ENCODE data around the gene RTF1.
"Not testable (repeated sequence)": the region's sequence is repeated elsewhere in the genome, so short reads cannot be mapped to it uniquely, and the experiment has no call there.

RTF1 gene

DNA sequence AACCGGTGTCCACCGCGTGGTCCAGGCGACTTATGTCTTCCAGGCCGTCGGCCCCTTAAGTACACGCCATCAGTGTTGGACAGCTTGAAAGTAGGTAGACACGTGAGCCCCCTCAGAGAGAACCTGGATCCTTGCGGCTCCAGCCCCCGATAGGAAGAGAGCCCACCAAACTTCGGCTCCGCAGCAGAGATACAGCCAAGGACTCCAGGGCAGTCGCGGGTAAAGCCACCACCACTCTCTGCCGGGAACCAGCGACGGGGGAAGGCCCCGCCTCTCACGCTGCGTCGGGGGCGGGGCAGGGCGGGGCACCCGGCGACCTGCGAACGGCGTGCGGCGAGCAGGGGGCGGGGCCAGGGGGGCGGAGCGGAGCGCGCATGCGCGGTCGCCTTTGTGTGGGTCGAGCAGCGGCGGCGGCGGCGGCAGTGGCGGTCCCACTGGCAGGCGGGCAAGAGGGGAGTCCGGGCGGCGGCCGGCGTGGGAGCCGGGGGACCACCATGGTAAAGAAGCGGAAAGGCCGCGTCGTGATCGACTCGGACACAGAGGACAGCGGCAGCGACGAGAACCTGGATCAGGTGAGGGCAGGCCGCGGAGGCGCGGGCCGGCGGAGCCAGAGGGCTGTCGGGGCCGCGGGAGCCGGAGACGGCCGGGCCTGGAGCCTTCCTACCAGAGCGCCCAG is at the start of gene RTF1:
Gene RTF1, plus strand, starts transcription at position 354 of the 676 bp plus-strand sequence. Its CDS starts 21 bp downstream, at position 375.
- Mint-ChIP-seq H3K4me3 (peak within 1 kb of the TSS; percentile 91), H3K27me3 (no peaks in the 10 kb centered on the region), H3K9me3 (no peaks in the 10 kb centered on the region), H3K27ac (ENCODE audit: low read depth) (peak within 1 kb of the TSS; percentile 94), H3K36me3 (ENCODE audit: insufficient read depth) (peaks cover 13% of the 10 kb centered on the region), H3K4me1 (peaks cover 40% of the 10 kb centered on the region)
- DNase-seq (ENCODE audit: low spot score in 2 of 2) (peak; percentile 90 to 99), ATAC-seq (replicated peaks; ENCODE audit: extremely low read depth, poor library complexity, severe bottlenecking) (peak; percentile 95)

- no peak overlapping the region for H3K27ac Mint-ChIP-seq (ENCODE audit: low read depth)
- H3K9me3 Mint-ChIP-seq: no peaks in the 10 kb centered on the region
- no peak overlapping the region for H3K4me3 Mint-ChIP-seq
- ATAC-seq (replicated peaks; ENCODE audit: extremely low read depth, poor library complexity, severe bottlenecking) (no peak), DNase-seq (ENCODE audit: low spot score in 2 of 2) (no peak)
- peaks cover 13% of the 10 kb centered on the region for H3K36me3 Mint-ChIP-seq (ENCODE audit: insufficient read depth)
- H3K27me3 Mint-ChIP-seq: no peaks in the 10 kb centered on the region
- no peaks in the 10 kb centered on the region for H3K4me1 Mint-ChIP-seq
These were observed 49.5 kb upstream of the RTF1 start for GRCh38 chr15:41367418-41367817.

GRCh38 chr15:41377978-41378377 is 38.9 kb upstream of the RTF1 start:
- H3K27ac Mint-ChIP-seq (ENCODE audit: low read depth): no peak overlapping the region
- DNase-seq (ENCODE audit: low spot score in 2 of 2): no peak
- peaks cover 7% of the 10 kb centered on the region for H3K36me3 Mint-ChIP-seq (ENCODE audit: insufficient read depth)
- no peaks in the 10 kb centered on the region for H3K4me1 Mint-ChIP-seq
- no peaks in the 10 kb centered on the region for H3K9me3 Mint-ChIP-seq
- ATAC-seq (replicated peaks; ENCODE audit: extremely low read depth, poor library complexity, severe bottlenecking): no peak
- H3K27me3 Mint-ChIP-seq: no peaks in the 10 kb centered on the region
- no peak overlapping the region for H3K4me3 Mint-ChIP-seq

GRCh38 chr15:41383974-41384749 is 32.7 kb upstream of the RTF1 start:
- not testable (repeated sequence) for H3K4me3 Mint-ChIP-seq; H3K27ac Mint-ChIP-seq (ENCODE audit: low read depth); DNase-seq (ENCODE audit: low spot score in 2 of 2); H3K4me1 Mint-ChIP-seq; H3K27me3 Mint-ChIP-seq; ATAC-seq (replicated peaks; ENCODE audit: extremely low read depth, poor library complexity, severe bottlenecking); H3K9me3 Mint-ChIP-seq
- peaks cover 14% of the 10 kb centered on the region for H3K36me3 Mint-ChIP-seq (ENCODE audit: insufficient read depth)

- no peak overlapping the region for H3K27ac Mint-ChIP-seq (ENCODE audit: low read depth)
- H3K36me3 Mint-ChIP-seq (ENCODE audit: insufficient read depth): peaks cover 18% of the 10 kb centered on the region
- ATAC-seq (replicated peaks; ENCODE audit: extremely low read depth, poor library complexity, severe bottlenecking): no peak
- H3K4me1 Mint-ChIP-seq: peaks cover 2% of the 10 kb centered on the region
- no peaks in the 10 kb centered on the region for H3K9me3 Mint-ChIP-seq
- no peaks in the 10 kb centered on the region for H3K27me3 Mint-ChIP-seq
- H3K4me3 Mint-ChIP-seq: no peak overlapping the region
- DNase-seq (ENCODE audit: low spot score in 2 of 2): no peak
These were observed 29.2 kb upstream of the RTF1 start for GRCh38 chr15:41387646-41388045.

GRCh38 chr15:41392659-41393058 is 24.2 kb upstream of the RTF1 start:
- ATAC-seq (replicated peaks; ENCODE audit: extremely low read depth, poor library complexity, severe bottlenecking): no peak
- Mint-ChIP-seq H3K9me3 (no peaks in the 10 kb centered on the region), H3K27me3 (no peaks in the 10 kb centered on the region), H3K36me3 (ENCODE audit: insufficient read depth) (peaks cover 50% of the 10 kb centered on the region), H3K27ac (ENCODE audit: low read depth) (peak overlapping the region; percentile 59), H3K4me1 (peaks cover 15% of the 10 kb centered on the region), H3K4me3 (no peak overlapping the region)
- DNase-seq (ENCODE audit: low spot score in 2 of 2): no peak

GRCh38 chr15:41394924-41395323 is 22.0 kb upstream of the RTF1 start:
- Mint-ChIP-seq H3K27me3 (no peaks in the 10 kb centered on the region), H3K36me3 (ENCODE audit: insufficient read depth) (peaks cover 39% of the 10 kb centered on the region), H3K9me3 (no peaks in the 10 kb centered on the region), H3K4me3 (no peak overlapping the region), H3K4me1 (peaks cover 15% of the 10 kb centered on the region), H3K27ac (ENCODE audit: low read depth) (no peak overlapping the region)
- DNase-seq (ENCODE audit: low spot score in 2 of 2): no peak
- no peak for ATAC-seq (replicated peaks; ENCODE audit: extremely low read depth, poor library complexity, severe bottlenecking)

DNA sequence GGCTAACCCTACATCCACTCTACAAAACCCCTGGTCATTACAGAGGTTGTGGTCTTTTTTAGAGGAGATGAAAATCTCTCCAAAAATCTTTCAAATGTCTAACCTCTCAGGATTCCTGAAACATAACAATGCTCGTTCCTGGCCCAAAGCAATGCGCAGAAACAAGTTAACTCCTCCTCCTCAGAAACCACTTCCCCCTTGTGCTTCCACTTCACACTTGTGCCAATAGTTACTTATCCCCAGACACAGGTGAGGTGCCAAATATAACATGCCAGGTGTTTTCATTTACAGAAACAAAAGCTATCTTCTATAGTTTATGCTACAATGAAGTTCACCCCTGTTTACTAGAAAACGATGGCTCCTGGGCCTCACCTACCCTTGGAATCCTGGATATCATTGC is 20.8 kb upstream of the RTF1 start:
- Mint-ChIP-seq H3K4me3 (no peak overlapping the region), H3K27ac (ENCODE audit: low read depth) (peak overlapping the region; percentile 4), H3K4me1 (peaks cover 15% of the 10 kb centered on the region), H3K36me3 (ENCODE audit: insufficient read depth) (peaks cover 38% of the 10 kb centered on the region), H3K9me3 (no peaks in the 10 kb centered on the region), H3K27me3 (no peaks in the 10 kb centered on the region)
- DNase-seq (ENCODE audit: low spot score in 2 of 2) (no peak), ATAC-seq (replicated peaks; ENCODE audit: extremely low read depth, poor library complexity, severe bottlenecking) (no peak)

GRCh38 chr15:41401904-41402267 is 15.0 kb upstream of the RTF1 start:
- ATAC-seq (replicated peaks; ENCODE audit: extremely low read depth, poor library complexity, severe bottlenecking) (no peak), DNase-seq (ENCODE audit: low spot score in 2 of 2) (no peak)
- peaks cover 20% of the 10 kb centered on the region for H3K4me1 Mint-ChIP-seq
- no peaks in the 10 kb centered on the region for H3K27me3 Mint-ChIP-seq
- peak overlapping the region; percentile 96 for H3K27ac Mint-ChIP-seq (ENCODE audit: low read depth)
- peaks cover 24% of the 10 kb centered on the region for H3K36me3 Mint-ChIP-seq (ENCODE audit: insufficient read depth)
- peak overlapping the region; percentile 86 for H3K4me3 Mint-ChIP-seq
- no peaks in the 10 kb centered on the region for H3K9me3 Mint-ChIP-seq

- H3K27ac Mint-ChIP-seq (ENCODE audit: low read depth): no peak overlapping the region
- no peak for DNase-seq (ENCODE audit: low spot score in 2 of 2)
- no peak for ATAC-seq (replicated peaks; ENCODE audit: extremely low read depth, poor library complexity, severe bottlenecking)
These were observed 9.6 kb upstream of the RTF1 start for GRCh38 chr15:41407341-41407740.

GRCh38 chr15:41408234-41408641 is 8.7 kb upstream of the RTF1 start:
- peaks cover 4% of the 10 kb centered on the region for H3K36me3 Mint-ChIP-seq (ENCODE audit: insufficient read depth)
- no peak overlapping the region for H3K27ac Mint-ChIP-seq (ENCODE audit: low read depth)
- ATAC-seq (replicated peaks; ENCODE audit: extremely low read depth, poor library complexity, severe bottlenecking) (no peak), DNase-seq (ENCODE audit: low spot score in 2 of 2) (no peak)
- H3K9me3 Mint-ChIP-seq: no peaks in the 10 kb centered on the region
- H3K27me3 Mint-ChIP-seq: no peaks in the 10 kb centered on the region
- peaks cover 15% of the 10 kb centered on the region for H3K4me1 Mint-ChIP-seq
- H3K4me3 Mint-ChIP-seq: no peak overlapping the region

More at GRCh38 chr15:41407341-41407740, 9.6 kb upstream of the RTF1 start:
- Mint-ChIP-seq H3K9me3 (no peaks in the 10 kb centered on the region), H3K4me3 (no peak overlapping the region), H3K4me1 (peaks cover 20% of the 10 kb centered on the region), H3K27me3 (no peaks in the 10 kb centered on the region), H3K36me3 (ENCODE audit: insufficient read depth) (peaks cover 10% of the 10 kb centered on the region)

GRCh38 chr15:41411031-41411430 is 5.9 kb upstream of the RTF1 start:
- Mint-ChIP-seq H3K4me1 (peaks cover 7% of the 10 kb centered on the region), H3K27ac (ENCODE audit: low read depth) (no peak overlapping the region), H3K9me3 (no peaks in the 10 kb centered on the region), H3K4me3 (no peak overlapping the region), H3K36me3 (ENCODE audit: insufficient read depth) (peaks cover 5% of the 10 kb centered on the region), H3K27me3 (no peaks in the 10 kb centered on the region)
- no peak for ATAC-seq (replicated peaks; ENCODE audit: extremely low read depth, poor library complexity, severe bottlenecking)
- no peak for DNase-seq (ENCODE audit: low spot score in 2 of 2)

GRCh38 chr15:41411441-41411840 is 5.5 kb upstream of the RTF1 start:
- Mint-ChIP-seq H3K9me3 (no peaks in the 10 kb centered on the region), H3K4me1 (peaks cover 11% of the 10 kb centered on the region), H3K27me3 (no peaks in the 10 kb centered on the region)

More at GRCh38 chr15:41411441-41411840, 5.5 kb upstream of the RTF1 start:
- no peak overlapping the region for H3K4me3 Mint-ChIP-seq
- no peak for ATAC-seq (replicated peaks; ENCODE audit: extremely low read depth, poor library complexity, severe bottlenecking)
- H3K27ac Mint-ChIP-seq (ENCODE audit: low read depth): no peak overlapping the region
- DNase-seq (ENCODE audit: low spot score in 2 of 2): no peak
- H3K36me3 Mint-ChIP-seq (ENCODE audit: insufficient read depth): peaks cover 5% of the 10 kb centered on the region
